ENCODE results near the gene TSPAN10.

The TSPAN10 gene

DNA sequence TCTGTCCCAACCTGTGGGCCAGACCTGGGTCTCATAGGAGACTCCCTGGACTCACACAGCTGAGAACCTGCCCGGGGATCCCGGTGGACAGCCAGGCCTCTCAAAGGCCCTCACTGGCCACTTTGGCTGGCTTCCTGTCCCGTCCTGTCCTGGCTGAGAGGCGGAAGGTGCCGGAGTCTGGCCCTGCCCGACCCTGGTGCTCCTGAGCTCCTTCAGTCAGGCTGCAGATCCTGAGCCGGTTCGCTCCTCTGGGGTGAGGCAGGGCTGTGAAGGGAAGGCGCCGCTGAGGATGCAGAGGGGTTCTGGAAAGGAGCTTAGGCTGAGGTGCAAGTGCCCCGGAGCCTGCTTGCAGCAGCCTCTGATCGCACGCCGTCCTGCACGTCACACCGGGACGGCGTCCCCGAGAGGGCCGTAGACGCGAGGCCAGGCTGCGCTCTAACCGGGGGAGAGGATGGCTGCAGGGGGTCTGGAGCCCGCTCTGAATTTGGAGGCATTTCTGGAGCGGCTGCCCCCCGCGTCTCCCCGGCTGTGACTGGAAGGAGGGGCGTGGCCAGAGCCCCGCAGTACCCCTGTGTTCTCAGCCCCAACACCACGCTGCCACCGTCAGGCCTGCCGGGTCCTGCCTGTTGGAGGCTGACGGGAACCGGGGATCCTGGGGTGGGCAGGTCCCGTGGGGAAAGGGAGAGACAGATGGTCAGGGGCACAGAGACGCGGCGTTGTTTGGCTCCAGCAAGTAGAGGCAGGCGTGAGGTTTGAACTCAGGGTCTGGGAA lies 51.0 kb downstream of the TSPAN10 start:
- no peak for DNase-seq (ENCODE audit: low read depth)

DNA sequence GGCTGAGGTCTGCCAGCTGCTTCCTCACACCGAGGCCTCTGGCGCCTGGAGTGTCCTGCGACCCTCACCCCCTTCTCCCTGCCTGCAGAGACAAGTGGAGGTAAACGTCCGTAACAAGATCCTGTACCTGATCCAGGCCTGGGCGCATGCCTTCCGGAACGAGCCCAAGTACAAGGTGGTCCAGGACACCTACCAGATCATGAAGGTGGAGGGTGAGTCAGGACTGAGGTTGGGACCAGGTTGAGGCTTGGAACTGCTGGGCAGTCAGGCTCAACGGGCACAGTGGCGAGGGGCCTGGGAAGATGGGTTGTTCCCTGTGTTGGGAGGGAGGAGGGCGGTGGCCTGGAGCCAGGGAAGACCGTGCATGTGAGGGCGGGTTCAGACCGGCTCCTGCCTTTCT lies 51.6 kb downstream of the TSPAN10 start:
- no peak for DNase-seq (ENCODE audit: low read depth)

- DNase-seq (ENCODE audit: low read depth) = no peak
Observed at GRCh38 chr17:81690066-81690465, 53.1 kb downstream of the TSPAN10 start.

DNA sequence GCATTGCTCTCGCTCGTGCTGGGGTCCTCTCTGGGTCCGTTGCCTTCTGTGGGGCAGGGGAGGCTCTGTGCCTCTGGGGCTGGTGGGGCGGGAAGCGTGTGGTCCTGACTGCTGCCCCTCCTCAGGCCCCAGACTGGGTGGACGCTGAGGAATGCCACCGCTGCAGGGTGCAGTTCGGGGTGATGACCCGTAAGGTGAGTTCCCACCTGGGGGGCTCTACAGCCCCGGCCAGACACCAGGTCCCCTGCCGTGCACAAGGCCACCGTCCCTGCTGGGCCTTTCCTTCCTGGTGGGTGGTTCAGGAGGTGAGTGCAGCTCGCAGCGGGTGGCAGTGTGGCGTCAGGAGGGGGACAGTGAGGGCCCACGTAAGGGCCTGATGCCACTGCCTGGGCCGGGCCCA lies 53.6 kb downstream of the TSPAN10 start:
- DNase-seq (ENCODE audit: low read depth) = no peak

DNA sequence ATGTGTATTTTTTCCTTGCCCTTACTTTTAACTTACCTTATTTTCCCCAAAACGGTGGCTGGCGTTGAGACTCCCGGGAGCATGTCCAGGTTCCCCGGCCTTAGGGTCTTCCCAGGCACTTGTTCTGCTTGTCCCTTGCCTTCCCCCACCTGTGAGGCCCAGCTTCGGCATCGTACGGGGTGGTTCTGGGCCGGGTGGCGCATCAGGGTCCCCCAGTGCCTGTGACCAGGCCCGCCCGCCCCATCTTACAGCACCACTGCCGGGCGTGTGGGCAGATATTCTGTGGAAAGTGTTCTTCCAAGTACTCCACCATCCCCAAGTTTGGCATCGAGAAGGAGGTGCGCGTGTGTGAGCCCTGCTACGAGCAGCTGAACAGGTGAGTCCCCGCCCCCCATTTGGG lies 54.2 kb downstream of the TSPAN10 start:
- DNase-seq (ENCODE audit: low read depth) = no peak

DNA sequence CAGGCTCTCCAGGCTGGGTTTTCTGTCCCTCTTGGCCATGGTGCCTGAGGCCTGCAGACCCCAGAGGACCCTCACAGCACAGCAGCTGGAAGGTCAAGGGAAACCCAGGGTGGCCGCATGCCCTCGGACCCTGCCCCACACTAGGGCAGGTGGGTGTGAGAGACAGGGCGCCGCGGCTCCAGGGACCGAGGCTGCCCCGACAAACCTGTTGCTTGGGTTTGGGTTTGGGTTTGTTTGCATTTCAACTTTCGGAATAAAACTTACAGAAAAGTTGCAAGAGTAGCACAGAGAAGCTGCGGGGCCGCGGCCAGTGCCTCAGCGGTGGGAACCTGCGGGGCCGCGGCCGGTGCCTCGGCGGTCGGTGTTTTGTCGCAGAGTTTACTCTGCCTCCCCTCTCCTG lies 54.6 kb downstream of the TSPAN10 start:
- no peak for DNase-seq (ENCODE audit: low read depth)

- no peak for DNase-seq (ENCODE audit: low read depth)
Observed at GRCh38 chr17:81693509-81694210, 56.7 kb downstream of the TSPAN10 start.

DNA sequence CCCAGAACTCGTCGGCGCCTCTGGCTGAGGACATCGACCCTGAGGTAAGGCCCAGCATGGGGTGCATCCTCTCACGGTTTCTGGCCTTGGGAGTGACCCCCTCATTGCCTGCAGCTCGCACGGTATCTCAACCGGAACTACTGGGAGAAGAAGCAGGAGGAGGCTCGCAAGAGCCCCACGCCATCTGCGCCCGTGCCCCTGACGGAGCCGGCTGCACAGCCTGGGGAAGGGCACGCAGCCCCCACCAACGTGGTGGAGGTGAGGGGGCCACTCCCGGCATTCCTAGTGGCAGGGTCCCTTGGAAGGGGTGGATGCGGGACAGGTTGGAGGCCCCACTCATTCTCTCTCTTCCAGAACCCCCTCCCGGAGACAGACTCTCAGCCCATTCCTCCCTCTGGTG lies 57.8 kb downstream of the TSPAN10 start:
- no peak for DNase-seq (ENCODE audit: low read depth)

GRCh38 chr17:81695211-81695610 lies 58.2 kb downstream of the TSPAN10 start:
- DNase-seq (ENCODE audit: low read depth) = no peak

DNA sequence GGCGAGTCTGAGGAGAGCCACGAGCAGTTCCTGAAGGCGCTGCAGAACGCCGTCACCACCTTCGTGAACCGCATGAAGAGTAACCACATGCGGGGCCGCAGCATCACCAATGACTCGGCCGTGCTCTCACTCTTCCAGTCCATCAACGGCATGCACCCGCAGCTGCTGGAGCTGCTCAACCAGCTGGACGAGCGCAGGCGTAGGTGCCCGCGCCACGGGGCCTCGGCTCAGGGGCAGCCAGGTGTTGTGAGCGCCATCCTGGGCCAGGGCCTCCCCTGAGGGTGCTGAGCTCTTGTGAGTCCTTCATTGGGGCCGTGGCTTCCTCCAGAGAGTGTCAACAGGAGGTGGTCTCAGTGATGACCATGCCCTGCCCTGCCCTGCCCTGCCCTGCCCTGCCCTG lies 58.8 kb downstream of the TSPAN10 start:
- no peak for DNase-seq (ENCODE audit: low read depth)

DNA sequence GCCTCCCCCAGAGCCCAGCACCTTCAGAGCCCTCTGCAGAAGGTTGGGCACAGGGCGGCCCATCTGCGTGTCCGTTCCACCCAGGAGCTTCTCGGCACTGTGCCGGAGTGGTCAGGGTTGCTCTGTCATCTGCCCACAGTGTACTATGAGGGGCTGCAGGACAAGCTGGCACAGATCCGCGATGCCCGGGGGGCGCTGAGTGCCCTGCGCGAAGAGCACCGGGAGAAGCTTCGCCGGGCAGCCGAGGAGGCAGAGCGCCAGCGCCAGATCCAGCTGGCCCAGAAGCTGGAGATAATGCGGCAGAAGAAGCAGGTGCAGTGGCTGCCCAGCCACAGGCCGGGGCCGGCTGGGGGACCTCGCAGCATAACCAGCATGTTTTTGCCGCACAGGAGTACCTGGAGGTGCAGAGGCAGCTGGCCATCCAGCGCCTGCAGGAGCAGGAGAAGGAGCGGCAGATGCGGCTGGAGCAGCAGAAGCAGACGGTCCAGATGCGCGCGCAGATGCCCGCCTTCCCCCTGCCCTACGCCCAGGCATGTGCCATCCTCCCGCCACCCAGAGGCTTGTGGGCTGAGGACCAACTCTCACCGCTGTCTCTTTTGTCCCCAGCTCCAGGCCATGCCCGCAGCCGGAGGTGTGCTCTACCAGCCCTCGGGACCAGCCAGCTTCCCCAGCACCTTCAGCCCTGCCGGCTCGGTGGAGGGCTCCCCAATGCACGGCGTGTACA lies 59.4 kb downstream of the TSPAN10 start:
- no peak for DNase-seq (ENCODE audit: low read depth)

GRCh38 chr17:81697261-81698044 lies 60.5 kb downstream of the TSPAN10 start:
- DNase-seq (ENCODE audit: low read depth) = no peak

Data from CMK (cell line).